GM21360 (cell line): ENCODE measurements around the gene ETFA.

ENCODE experiments used
- ATAC-seq: cut with Tn5 transposase; IDR thresholded peaks from one replicate; pipeline ENCODE4 v1.9.1; 2021; ENCODE audit warnings: mild to moderate bottlenecking, moderate library complexity; ENCODE audit not compliant: unreplicated experiment

The ETFA gene

GRCh38 chr15:76199106-76200082 lies 111.9 kb downstream of the ETFA start:
- no peak for ATAC-seq

GRCh38 chr15:76198456-76199105 lies 112.7 kb downstream of the ETFA start:
- ATAC-seq: no peak

GRCh38 chr15:76197703-76198455 lies 113.4 kb downstream of the ETFA start:
- ATAC-seq: no peak

DNA sequence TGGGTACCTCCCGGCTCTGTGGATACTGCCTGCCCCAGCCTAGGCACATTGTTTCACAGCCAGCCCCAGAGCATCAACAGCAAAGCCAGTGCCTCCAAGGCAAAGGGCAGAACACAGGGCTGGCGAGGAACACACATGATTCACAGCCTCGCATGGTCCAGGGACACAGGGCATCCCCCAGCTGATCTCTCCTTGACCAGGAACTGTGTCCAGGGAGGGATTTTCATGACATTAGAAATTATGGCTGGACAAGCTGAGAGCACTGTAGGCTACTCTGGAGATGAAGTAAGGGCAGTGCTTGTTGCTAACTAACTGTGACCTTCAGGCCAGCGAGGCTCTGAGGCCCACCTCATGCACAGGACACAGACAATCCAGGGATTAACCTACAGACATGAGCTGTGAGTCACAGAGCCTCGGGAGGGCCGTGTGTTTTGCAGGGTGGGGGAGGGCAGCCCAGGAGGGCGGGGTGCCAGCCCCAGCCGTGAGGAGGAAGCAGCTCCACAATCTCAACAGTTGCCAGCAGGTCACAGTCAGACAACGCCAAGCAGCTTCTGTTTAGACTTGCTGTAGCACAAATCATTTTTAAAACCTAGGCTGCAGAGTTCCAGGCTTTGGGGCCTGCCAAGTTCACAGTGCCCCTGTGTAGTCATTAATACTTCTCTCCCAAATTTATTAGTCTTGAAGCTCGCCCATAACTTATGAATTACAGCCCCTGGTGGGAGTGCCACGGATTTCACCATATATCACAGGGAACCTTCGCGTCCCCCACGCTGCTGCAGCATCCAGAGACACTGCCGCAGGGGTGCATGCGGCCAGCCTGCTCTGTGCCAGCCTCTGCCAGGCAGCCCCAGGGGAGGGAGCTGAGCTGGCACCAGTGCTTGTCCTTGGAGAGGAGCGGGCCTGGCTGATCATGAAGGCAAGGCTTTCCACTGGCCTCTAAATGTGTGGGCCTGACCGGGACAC lies 114.7 kb downstream of the ETFA start:
- ATAC-seq: no peak

- no peak for ATAC-seq
Observed at GRCh38 chr15:76195506-76196268, 115.6 kb downstream of the ETFA start.

GRCh38 chr15:76193934-76194333 lies 117.3 kb downstream of the ETFA start:
- no peak for ATAC-seq

DNA sequence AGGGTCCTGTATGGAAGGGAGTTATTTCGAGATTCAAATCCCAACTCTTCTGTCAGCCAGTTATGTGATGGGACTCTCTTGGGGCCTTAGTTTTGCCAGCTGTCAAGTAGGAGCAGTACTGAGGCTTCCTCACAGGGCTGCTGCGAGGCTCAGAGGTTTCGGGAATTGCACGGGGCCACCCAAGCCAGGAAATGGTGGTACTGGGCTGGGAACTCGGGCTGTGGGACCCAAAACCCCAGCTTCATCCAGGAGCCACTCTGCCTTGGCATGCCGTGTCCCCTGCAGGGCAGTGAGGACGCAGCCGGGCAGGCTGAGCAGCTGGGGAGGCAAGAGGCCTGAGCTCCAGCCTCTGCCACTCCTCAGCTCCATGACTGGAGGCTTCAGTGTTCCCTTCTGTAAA lies 118.6 kb downstream of the ETFA start:
- no peak for ATAC-seq

- no peak for ATAC-seq
Observed at GRCh38 chr15:76191539-76192244, 119.6 kb downstream of the ETFA start.

DNA sequence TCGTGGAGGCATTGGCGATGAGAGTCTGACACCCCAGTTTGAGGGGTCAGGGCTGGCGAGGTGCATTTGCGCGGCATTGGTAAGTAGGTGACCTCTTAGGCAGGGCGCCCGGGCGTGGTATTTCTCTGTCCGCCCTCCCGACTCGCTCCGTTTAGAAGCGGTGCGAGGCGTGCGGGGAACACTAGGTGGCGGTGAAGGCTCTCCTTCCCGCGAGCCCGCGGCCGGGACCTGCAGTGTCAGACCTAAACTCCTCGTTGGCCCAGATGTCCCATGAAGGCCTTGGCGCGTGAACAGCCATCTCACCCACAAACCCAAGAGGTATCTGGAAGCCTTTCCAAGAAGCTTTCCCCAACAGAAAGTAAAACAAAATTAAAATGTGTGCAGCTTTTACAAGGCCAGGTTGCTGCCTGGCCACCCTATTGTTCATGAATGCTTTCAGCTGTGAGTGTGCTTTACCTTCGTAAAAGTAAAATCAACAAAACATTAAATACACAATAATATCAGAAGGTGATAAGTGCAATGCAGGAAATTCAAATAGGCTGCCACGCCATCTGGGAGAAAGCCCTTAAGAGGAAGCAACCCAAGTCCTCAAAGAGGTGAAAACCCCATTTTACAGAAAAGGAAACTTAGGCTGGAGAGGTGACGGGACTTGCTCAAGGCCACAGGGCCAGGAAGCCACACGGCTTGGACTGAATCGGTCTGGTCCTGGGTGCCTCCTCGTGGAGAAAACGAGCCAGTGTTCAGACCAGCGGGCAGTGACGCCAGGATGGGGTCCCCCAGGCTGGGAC lies 120.3 kb downstream of the ETFA start:
- ATAC-seq: peak; percentile 79

GRCh38 chr15:76190070-76190564 lies 121.2 kb downstream of the ETFA start:
- ATAC-seq: no peak

DNA sequence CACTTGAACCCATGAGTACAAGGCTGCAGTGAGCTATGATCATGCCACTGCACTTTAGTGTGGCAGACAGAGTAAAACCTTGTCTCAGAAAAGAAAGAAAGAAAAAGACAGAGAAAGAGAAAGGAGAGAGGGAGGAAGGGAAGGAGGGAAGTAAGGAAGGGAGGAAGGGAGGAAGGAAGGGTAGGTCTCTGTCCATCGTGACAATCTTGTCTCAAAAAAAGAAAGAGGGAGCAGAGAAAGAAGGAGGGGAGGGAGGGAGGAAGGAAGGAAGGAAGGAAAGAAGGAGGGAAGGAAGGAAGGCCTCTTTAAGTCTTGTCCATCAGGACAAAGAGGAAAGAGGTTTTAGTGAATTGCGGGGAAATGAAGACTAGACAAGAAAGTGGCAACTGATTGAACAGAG lies 122.2 kb downstream of the ETFA start:
- no peak for ATAC-seq

DNA sequence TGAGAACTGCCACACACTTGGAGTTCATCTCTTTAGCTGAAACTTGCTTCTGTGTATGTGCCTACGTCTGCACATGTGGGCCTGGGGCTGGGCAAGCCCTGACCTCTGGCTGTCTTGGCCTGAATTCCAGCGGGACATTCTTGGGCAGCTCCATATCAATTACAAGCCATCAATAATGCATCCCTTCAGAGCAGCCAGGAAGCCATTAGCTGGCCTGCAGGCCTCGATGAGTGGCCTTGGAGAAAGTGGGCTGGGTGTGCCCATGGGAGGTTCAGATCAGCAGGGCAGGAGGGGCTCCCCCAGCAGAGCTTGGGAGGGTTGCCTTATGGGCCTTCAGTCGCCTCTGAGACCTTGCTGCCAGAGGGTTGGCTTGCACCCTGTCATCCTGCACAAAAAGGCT lies 124.1 kb downstream of the ETFA start:
- no peak for ATAC-seq

DNA sequence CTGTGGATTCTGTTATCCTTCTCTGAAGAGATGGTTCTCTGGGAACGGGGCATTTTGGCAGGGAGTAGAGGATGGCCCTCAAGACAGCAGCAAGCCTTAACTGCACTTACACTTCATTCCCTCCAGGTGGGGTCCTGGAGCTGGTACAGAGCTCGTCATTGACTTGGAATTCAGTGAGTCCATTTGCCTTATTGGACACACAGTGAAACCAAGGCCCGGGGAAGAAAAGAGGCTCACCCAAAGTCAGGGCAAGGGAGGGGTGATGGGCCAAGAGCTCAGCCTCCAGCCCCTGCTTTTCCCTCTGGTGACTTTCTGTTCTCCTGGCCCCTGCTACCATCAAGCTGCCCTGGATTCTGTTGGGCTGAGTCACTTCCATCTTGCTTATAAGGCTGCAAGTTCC lies 125.6 kb downstream of the ETFA start:
- no peak for ATAC-seq

DNA sequence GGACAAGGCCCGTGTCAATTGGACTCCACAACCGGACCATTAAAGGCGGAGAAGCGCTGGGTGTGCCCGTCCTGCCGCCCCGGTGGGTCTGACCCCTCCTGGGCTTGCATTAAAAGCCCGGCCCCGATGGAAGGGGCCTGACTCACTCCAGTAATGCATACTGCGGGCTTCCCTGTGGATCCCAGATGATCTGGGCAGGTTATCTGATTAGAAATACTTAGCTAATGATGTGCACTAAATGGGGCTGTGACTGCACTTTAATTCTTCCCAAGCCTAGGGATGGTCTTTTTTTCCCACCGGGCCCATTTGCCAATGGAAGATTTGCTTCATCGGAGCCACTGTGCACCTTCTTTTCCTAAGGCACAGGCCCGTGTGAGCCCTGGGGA lies 126.6 kb downstream of the ETFA start:
- ATAC-seq: no peak

GRCh38 chr15:76183930-76184649 lies 127.2 kb downstream of the ETFA start:
- no peak for ATAC-seq

- ATAC-seq: no peak
Observed at GRCh38 chr15:76181705-76182107, 129.6 kb downstream of the ETFA start.

- no peak for ATAC-seq
Observed at GRCh38 chr15:76180321-76180720, 130.9 kb downstream of the ETFA start.
